Measurements from ENCODE around the gene UBR4. TPM values are rescaled to one million over a fixed set of nuclear protein-coding genes. Genes with fewer than 3 reads are reported as not detected.
A peak's percentile ranks its signal among the peaks of the same experiment; 100 is the strongest.

The UBR4 gene
- total RNA-seq, 1 donor, result 149 TPM

- H3K27ac ChIP-seq (ENCODE audit: low read depth, low read length), result no peak overlapping the region
- H3K79me2 ChIP-seq (ENCODE audit: insufficient read depth, low read length), result peaks cover 98% of the 10 kb centered on the region
- H3K9me3 ChIP-seq (ENCODE audit: low read depth, low read length), result no peaks in the 10 kb centered on the region
- no peaks in the 10 kb centered on the region for H3K27me3 ChIP-seq (ENCODE audit: insufficient read depth, low read length)
- peaks cover 41% of the 10 kb centered on the region for H3K4me1 ChIP-seq (ENCODE audit: insufficient read depth, low read length)
- no peak for TF ChIP-seq CTCF (IDR thresholded peaks at IDR 0.05; ENCODE audit: extremely low read depth, low read depth, low read length)
- H3K36me3 ChIP-seq (ENCODE audit: insufficient read depth, low read length), result peaks cover 9% of the 10 kb centered on the region
- DNase-seq (ENCODE audit: insufficient read length, low spot score, missing footprints), result no peak
- peaks cover 73% of the 10 kb centered on the region for H4K20me1 ChIP-seq (ENCODE audit: insufficient read depth, low read length)
- no peak overlapping the region for H3K4me3 ChIP-seq (ENCODE audit: insufficient read depth, low read length)
- H2AFZ ChIP-seq (ENCODE audit: low read length), result no peak overlapping the region
- H3K4me2 ChIP-seq (ENCODE audit: insufficient read depth, low read length), result no peak overlapping the region
Measured at GRCh38 chr1:19205845-19206244, 4.2 kb downstream of the UBR4 start.

GRCh38 chr1:19205403-19205802 is 4.7 kb downstream of the UBR4 start:
- H4K20me1 ChIP-seq (ENCODE audit: insufficient read depth, low read length), result peaks cover 75% of the 10 kb centered on the region
- peaks cover 38% of the 10 kb centered on the region for H3K4me1 ChIP-seq (ENCODE audit: insufficient read depth, low read length)
- H2AFZ ChIP-seq (ENCODE audit: low read length), result no peak overlapping the region
- TF ChIP-seq CTCF (IDR thresholded peaks at IDR 0.05; ENCODE audit: extremely low read depth, low read depth, low read length), result no peak
- no peak for DNase-seq (ENCODE audit: insufficient read length, low spot score, missing footprints)
- H3K79me2 ChIP-seq (ENCODE audit: insufficient read depth, low read length), result peaks cover 98% of the 10 kb centered on the region
- H3K27ac ChIP-seq (ENCODE audit: low read depth, low read length), result no peak overlapping the region
- H3K36me3 ChIP-seq (ENCODE audit: insufficient read depth, low read length), result peaks cover 12% of the 10 kb centered on the region
- H3K4me2 ChIP-seq (ENCODE audit: insufficient read depth, low read length), result no peak overlapping the region
- H3K4me3 ChIP-seq (ENCODE audit: insufficient read depth, low read length), result no peak overlapping the region
- H3K27me3 ChIP-seq (ENCODE audit: insufficient read depth, low read length), result no peaks in the 10 kb centered on the region
- H3K9me3 ChIP-seq (ENCODE audit: low read depth, low read length), result no peaks in the 10 kb centered on the region

GRCh38 chr1:19204446-19205266 is 5.4 kb downstream of the UBR4 start:
- Histone ChIP-seq H2AFZ (ENCODE audit: low read length) (no peak overlapping the region), H3K27me3 (ENCODE audit: insufficient read depth, low read length) (no peaks in the 10 kb centered on the region), H3K27ac (ENCODE audit: low read depth, low read length) (peak overlapping the region; percentile 5), H3K4me2 (ENCODE audit: insufficient read depth, low read length) (peak overlapping the region; percentile 21), H3K79me2 (ENCODE audit: insufficient read depth, low read length) (peaks cover 99% of the 10 kb centered on the region), H3K4me1 (ENCODE audit: insufficient read depth, low read length) (peaks cover 38% of the 10 kb centered on the region), H4K20me1 (ENCODE audit: insufficient read depth, low read length) (peaks cover 77% of the 10 kb centered on the region), H3K36me3 (ENCODE audit: insufficient read depth, low read length) (peaks cover 13% of the 10 kb centered on the region), H3K9me3 (ENCODE audit: low read depth, low read length) (no peaks in the 10 kb centered on the region), H3K4me3 (ENCODE audit: insufficient read depth, low read length) (no peak overlapping the region)
- peak; percentile 39 for DNase-seq (ENCODE audit: insufficient read length, low spot score, missing footprints)
- no peak for TF ChIP-seq CTCF (IDR thresholded peaks at IDR 0.05; ENCODE audit: extremely low read depth, low read depth, low read length)

- no peak for TF ChIP-seq CTCF (IDR thresholded peaks at IDR 0.05; ENCODE audit: extremely low read depth, low read depth, low read length)
- Histone ChIP-seq H3K9me3 (ENCODE audit: low read depth, low read length) (no peaks in the 10 kb centered on the region), H3K4me3 (ENCODE audit: insufficient read depth, low read length) (no peak overlapping the region), H3K4me2 (ENCODE audit: insufficient read depth, low read length) (peak overlapping the region; percentile 27), H3K27ac (ENCODE audit: low read depth, low read length) (peak overlapping the region; percentile 56), H3K79me2 (ENCODE audit: insufficient read depth, low read length) (peaks cover 100% of the 10 kb centered on the region), H3K27me3 (ENCODE audit: insufficient read depth, low read length) (no peaks in the 10 kb centered on the region), H3K36me3 (ENCODE audit: insufficient read depth, low read length) (peaks cover 25% of the 10 kb centered on the region), H2AFZ (ENCODE audit: low read length) (no peak overlapping the region), H4K20me1 (ENCODE audit: insufficient read depth, low read length) (peaks cover 70% of the 10 kb centered on the region), H3K4me1 (ENCODE audit: insufficient read depth, low read length) (peaks cover 36% of the 10 kb centered on the region)
- peak; percentile 89 for DNase-seq (ENCODE audit: insufficient read length, low spot score, missing footprints)
Measured at GRCh38 chr1:19203440-19203839, 6.6 kb downstream of the UBR4 start.

Measured in osteoblast (primary cell).